GM19324 (cell line): Measurements from ENCODE around the gene HBG2.
"Not testable (repeated sequence)": the region's sequence is repeated elsewhere in the genome, so short reads cannot be mapped to it uniquely, and the experiment has no call there.

Experiments used
- ATAC-seq: cut with Tn5 transposase; IDR thresholded peaks from one replicate; pipeline ENCODE4 v1.9.1; 2021; ENCODE audit warnings: mild to moderate bottlenecking, moderate library complexity; ENCODE audit not compliant: unreplicated experiment, low FRiP score

The HBG2 gene

GRCh38 chr11:5254646-5255413 lies at the start of gene HBG2:
HBG2 (minus strand) TSS chr11:5254781; CDS start chr11:5254728, 53 bp downstream.
- not testable (repeated sequence) for ATAC-seq

- no peak for ATAC-seq
These were observed 49.5 kb upstream of the HBG2 start for GRCh38 chr11:5304046-5304445.

- no peak for ATAC-seq
These were observed 49.0 kb upstream of the HBG2 start for GRCh38 chr11:5303626-5304025.

- ATAC-seq = no peak
These were observed 47.3 kb upstream of the HBG2 start, which contains the start of gene OR51B4 for GRCh38 chr11:5301846-5302245. OR51B4 (minus strand) TSS chr11:5301946; CDS start chr11:5301946, 0 bp downstream.

- ATAC-seq = no peak
These were observed 45.7 kb upstream of the HBG2 start for GRCh38 chr11:5300251-5300650.

GRCh38 chr11:5298451-5298850 lies 43.9 kb upstream of the HBG2 start:
- no peak for ATAC-seq

- no peak for ATAC-seq
These were observed 43.2 kb upstream of the HBG2 start for GRCh38 chr11:5297721-5298323.

- ATAC-seq = not testable (repeated sequence)
These were observed 39.9 kb upstream of the HBG2 start for GRCh38 chr11:5294342-5294995.

- no peak for ATAC-seq
These were observed 38.4 kb upstream of the HBG2 start for GRCh38 chr11:5293028-5293427.

GRCh38 chr11:5291207-5291838 lies 36.7 kb upstream of the HBG2 start:
- ATAC-seq = peak; percentile 87

GRCh38 chr11:5290106-5290505 lies 35.5 kb upstream of the HBG2 start:
- no peak for ATAC-seq

GRCh38 chr11:5289696-5290095 lies 35.1 kb upstream of the HBG2 start:
- ATAC-seq = no peak

- ATAC-seq = no peak
These were observed 34.4 kb upstream of the HBG2 start for GRCh38 chr11:5288906-5289550.

GRCh38 chr11:5288108-5288905 lies 33.7 kb upstream of the HBG2 start:
- ATAC-seq = no peak

- ATAC-seq = no peak
These were observed 32.3 kb upstream of the HBG2 start for GRCh38 chr11:5286901-5287300.

- no peak for ATAC-seq
These were observed 31.8 kb upstream of the HBG2 start for GRCh38 chr11:5286351-5286750.

GRCh38 chr11:5285703-5286340 lies 31.2 kb upstream of the HBG2 start:
- no peak for ATAC-seq

GRCh38 chr11:5284637-5285036 lies 30.1 kb upstream of the HBG2 start:
- ATAC-seq = no peak

GRCh38 chr11:5283882-5284281 lies 29.3 kb upstream of the HBG2 start:
- ATAC-seq = no peak
